Nephron progenitor cell (in vitro differentiated cells): ENCODE measurements around the gene SMIM8.
"Not testable (repeated sequence)": the region's sequence is repeated elsewhere in the genome, so short reads cannot be mapped to it uniquely, and the experiment has no call there.

Experiments used
- DNase-seq: peaks from one replicate; pipeline ENCODE4 v3.0.0; 2021
- H3K27ac Mint-ChIP-seq: 2 replicates; pipeline ENCODE4 v1.8.0; 2021; ENCODE audit warnings: mild to moderate bottlenecking, moderate library complexity, mixed read lengths
- H3K27me3 Mint-ChIP-seq: 2 replicates; pipeline ENCODE4 v1.8.0; 2021; ENCODE audit warnings: mild to moderate bottlenecking, low read depth, mixed read lengths; ENCODE audit not compliant: poor library complexity
- H3K36me3 Mint-ChIP-seq: 2 replicates; pipeline ENCODE4 v1.8.0; 2021; ENCODE audit warnings: low read depth, mixed read lengths
- H3K4me1 Mint-ChIP-seq: 2 replicates; pipeline ENCODE4 v1.8.0; 2021; ENCODE audit warnings: mixed read lengths
- H3K4me3 Mint-ChIP-seq: 2 replicates; pipeline ENCODE4 v1.8.0; 2021; ENCODE audit warnings: mild to moderate bottlenecking, moderate library complexity, mixed read lengths
- H3K9me3 Mint-ChIP-seq: 2 replicates; pipeline ENCODE4 v1.8.0; 2021; ENCODE audit warnings: mild to moderate bottlenecking, moderate library complexity, mixed read lengths
- TF ChIP-seq, protein P1 (sequence below): fragments of 200-600 bp; sonication (generic); IDR thresholded peaks from 2 replicates; pipeline ENCODE4 v1.5.0; 2021; ENCODE audit warnings: antibody characterized with exemption

The SMIM8 gene

DNA sequence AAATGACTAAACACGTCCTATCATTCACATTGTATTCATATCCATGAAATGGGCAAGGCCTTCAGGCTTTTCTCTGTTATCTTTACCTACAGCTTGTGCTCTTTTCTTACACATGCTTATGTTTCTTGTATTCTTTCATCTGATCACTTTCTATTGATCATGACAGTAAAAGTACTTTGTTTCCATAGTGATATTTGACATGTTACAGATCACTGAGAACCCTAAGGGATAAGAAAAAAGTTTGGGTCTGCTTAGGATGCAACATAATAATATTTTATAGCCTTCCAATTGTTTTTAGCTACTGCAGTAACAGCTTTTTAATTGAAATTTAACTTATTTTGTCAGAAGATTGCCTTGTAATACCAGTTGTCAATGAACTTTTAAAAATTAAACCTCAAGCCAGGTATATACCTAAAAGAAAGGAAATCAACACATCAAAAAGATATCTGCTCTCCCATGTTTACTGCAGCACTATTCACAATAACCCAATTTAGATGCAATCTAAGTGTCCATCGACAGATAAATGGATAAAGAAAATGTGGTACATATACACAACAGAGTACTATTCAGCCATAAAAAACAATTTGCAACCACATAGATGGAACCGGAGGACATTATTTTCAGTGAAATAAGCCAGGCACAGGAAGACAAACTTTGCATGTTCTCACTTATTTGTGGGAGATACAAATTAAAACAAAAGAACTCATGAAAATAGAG lies 3.0 kb upstream of the SMIM8 start:
- H3K36me3 Mint-ChIP-seq: no peaks in the 10 kb centered on the region

DNA sequence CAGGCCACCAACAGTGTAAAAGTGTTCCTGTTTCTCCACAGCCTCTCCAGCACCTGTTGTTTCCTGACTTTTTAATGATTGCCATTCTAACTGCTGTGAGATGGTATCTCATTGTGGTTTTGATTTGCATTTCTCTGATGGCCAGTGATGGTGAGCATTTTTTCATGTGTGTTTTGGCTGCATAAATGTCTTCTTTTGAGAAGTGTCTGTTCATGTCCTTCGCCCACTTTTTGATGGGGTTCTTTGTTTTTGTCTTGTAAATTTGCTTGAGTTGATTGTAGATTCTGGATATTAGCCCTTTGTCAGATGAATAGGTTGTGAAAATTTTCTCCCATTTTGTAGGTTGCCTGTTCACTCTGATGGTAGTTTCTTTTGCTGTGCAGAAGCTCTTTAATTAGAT lies 1.5 kb downstream of the SMIM8 start:
- peak overlapping the region; percentile 98 for H3K4me3 Mint-ChIP-seq

More for the DNA sequence above, 3.0 kb upstream of the SMIM8 start:
- no peak overlapping the region for H3K27ac Mint-ChIP-seq
- peaks cover 11% of the 10 kb centered on the region for H3K9me3 Mint-ChIP-seq
- no peak overlapping the region for H3K4me3 Mint-ChIP-seq
- DNase-seq: no peak
- H3K27me3 Mint-ChIP-seq: peaks cover 16% of the 10 kb centered on the region
- TF ChIP-seq, protein P1, sequence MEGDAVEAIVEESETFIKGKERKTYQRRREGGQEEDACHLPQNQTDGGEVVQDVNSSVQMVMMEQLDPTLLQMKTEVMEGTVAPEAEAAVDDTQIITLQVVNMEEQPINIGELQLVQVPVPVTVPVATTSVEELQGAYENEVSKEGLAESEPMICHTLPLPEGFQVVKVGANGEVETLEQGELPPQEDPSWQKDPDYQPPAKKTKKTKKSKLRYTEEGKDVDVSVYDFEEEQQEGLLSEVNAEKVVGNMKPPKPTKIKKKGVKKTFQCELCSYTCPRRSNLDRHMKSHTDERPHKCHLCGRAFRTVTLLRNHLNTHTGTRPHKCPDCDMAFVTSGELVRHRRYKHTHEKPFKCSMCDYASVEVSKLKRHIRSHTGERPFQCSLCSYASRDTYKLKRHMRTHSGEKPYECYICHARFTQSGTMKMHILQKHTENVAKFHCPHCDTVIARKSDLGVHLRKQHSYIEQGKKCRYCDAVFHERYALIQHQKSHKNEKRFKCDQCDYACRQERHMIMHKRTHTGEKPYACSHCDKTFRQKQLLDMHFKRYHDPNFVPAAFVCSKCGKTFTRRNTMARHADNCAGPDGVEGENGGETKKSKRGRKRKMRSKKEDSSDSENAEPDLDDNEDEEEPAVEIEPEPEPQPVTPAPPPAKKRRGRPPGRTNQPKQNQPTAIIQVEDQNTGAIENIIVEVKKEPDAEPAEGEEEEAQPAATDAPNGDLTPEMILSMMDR: no peak
- H3K4me1 Mint-ChIP-seq: peaks cover 4% of the 10 kb centered on the region

DNA sequence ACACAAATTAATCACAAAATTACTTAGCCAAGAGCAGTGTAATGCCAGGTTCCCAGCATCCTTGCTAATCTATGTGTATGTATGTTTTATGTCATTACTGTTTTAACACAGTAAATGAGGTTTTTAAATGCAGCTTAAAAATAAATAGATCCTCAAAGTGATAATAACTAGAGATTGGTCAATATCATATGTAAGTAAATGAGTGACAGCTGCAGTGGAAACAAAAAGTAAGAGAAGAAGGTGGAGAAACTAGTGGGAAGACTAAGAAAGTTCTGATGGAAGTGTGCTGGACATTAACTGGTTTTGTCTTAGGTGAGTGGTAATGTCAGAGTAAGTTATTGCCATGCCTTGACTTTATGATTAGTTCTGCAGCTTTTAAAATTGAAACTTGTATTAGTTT lies 8.6 kb downstream of the SMIM8 start:
- DNase-seq: no peak
- peaks cover 8% of the 10 kb centered on the region for H3K4me1 Mint-ChIP-seq
- TF ChIP-seq, protein P1: no peak
- no peak overlapping the region for H3K4me3 Mint-ChIP-seq
- H3K36me3 Mint-ChIP-seq: peaks cover 40% of the 10 kb centered on the region
- H3K9me3 Mint-ChIP-seq: peaks cover 27% of the 10 kb centered on the region
- no peak overlapping the region for H3K27ac Mint-ChIP-seq
- no peaks in the 10 kb centered on the region for H3K27me3 Mint-ChIP-seq

More for the DNA sequence above, 1.5 kb downstream of the SMIM8 start:
- not testable (repeated sequence) for H3K27ac Mint-ChIP-seq, H3K27me3 Mint-ChIP-seq, DNase-seq, H3K4me1 Mint-ChIP-seq
- H3K36me3 Mint-ChIP-seq: peaks cover 18% of the 10 kb centered on the region
- peaks cover 39% of the 10 kb centered on the region for H3K9me3 Mint-ChIP-seq

DNA sequence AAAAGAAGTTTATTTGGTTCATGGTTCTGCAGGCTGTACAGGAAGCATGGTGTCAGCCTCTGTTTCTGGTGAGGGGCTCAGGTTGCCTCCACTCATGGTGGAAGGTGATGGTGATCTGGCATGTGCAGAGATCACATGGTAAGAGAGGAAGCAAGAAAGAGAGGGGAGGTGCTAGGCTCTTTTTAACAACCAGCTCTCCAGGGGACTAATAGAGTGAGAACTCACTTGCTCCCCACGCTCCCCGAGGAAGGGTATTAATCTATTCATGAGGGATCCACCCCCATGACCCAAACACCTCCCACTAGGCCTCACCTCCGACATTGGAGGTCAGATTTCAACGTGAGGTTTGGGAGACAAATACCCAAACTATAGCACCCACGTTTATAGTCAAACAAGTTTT lies 10.6 kb downstream of the SMIM8 start:
- Mint-ChIP-seq H3K4me1 (peaks cover 13% of the 10 kb centered on the region), H3K27me3 (no peaks in the 10 kb centered on the region), H3K4me3 (no peak overlapping the region), H3K27ac (no peak overlapping the region), H3K9me3 (peaks cover 14% of the 10 kb centered on the region), H3K36me3 (peaks cover 32% of the 10 kb centered on the region)
- TF ChIP-seq, protein P1: no peak
- no peak for DNase-seq

DNA sequence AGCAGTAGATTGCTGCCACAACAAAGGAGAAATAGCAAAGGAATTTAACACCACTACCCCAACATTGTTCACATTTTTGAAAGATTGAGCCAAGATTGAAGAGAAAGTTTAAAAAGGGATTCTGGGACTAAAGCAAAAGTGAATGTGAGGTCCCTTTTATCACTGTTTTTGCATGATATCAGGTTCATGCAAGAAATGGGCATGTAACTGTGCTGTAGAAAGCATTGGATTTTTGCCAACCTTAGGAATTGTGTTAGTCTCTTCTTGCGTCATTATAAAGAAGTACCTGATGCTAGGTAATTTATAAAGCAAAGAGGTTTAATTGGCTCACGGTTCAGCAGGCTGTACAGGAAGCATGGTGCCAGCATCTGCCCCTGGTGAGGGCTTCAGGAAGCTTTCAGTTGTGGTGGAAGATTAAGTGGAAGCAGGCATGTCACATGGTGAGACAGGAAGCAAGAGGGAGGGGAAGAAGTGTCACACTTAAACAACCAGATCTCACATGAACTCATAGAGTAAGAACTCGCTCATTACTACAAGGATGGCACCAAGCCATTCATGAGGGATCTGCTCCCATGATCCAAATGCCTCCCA lies 11.3 kb downstream of the SMIM8 start:
- Mint-ChIP-seq H3K27me3 (no peaks in the 10 kb centered on the region), H3K4me1 (peaks cover 13% of the 10 kb centered on the region), H3K27ac (no peak overlapping the region), H3K36me3 (peaks cover 27% of the 10 kb centered on the region), H3K4me3 (no peak overlapping the region), H3K9me3 (peaks cover 10% of the 10 kb centered on the region)
- DNase-seq: no peak
- TF ChIP-seq, protein P1: no peak

DNA sequence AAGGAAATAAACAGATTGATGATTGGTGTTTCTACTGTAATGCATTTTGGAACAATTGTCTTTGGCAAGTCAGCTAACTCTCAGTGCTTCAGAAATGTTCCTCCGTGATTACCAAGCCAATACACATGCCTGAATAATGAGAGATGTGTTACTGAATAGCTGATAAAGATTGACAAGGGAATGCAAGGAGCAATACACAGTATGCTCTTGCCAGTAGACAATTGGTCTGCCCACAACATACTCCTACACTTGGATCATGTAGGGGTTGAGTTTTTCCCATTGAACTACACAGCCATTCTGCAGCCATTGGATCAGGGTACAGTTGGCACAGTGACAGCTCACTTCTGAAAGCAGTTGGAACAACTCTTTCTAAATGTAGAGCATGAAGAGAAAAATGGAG lies 12.3 kb downstream of the SMIM8 start:
- Mint-ChIP-seq H3K9me3 (peaks cover under 1% of the 10 kb centered on the region), H3K36me3 (peaks cover 18% of the 10 kb centered on the region), H3K27ac (no peak overlapping the region), H3K4me1 (peaks cover 17% of the 10 kb centered on the region), H3K4me3 (no peak overlapping the region), H3K27me3 (no peaks in the 10 kb centered on the region)
- DNase-seq: no peak
- TF ChIP-seq, protein P1: no peak
